Upper lobe of left lung (tissue), 6 donors: ENCODE results near the gene ZNF652. TPM values are rescaled to one million over a fixed set of nuclear protein-coding genes. Genes with fewer than 3 reads are reported as not detected.

ENCODE experiments used
- ATAC-seq, 2 donors: fragments of 200-7000 bp; cut with Tn5 transposase; one replicate each; pipeline ENCODE4 v1.9.1; 2022; ENCODE audit warnings: mild to moderate bottlenecking in 2 of 2, moderate library complexity in 2 of 2; ENCODE audit not compliant: low FRiP score in 2 of 2
- DNase-seq, 2 donors: peaks; one replicate each; pipeline ENCODE4 v3.0.0-alpha.2; 2019 to 2020
- H3K27ac ChIP-seq, 4 donors: fragments of 200-600 bp; sonication (generic); one replicate each; pipeline ENCODE4 v1.5.1; 2016 to 2019
- H3K27me3 ChIP-seq, 4 donors: fragments of 200-600 bp; sonication (generic); one replicate each; pipeline ENCODE4 v1.5.1; 2017 to 2019
- H3K36me3 ChIP-seq, 4 donors: fragments of 200-600 bp; sonication (generic); one replicate each; pipeline ENCODE4 v1.5.1; 2016 to 2019
- H3K4me1 ChIP-seq, 4 donors: fragments of 200-600 bp; sonication (generic); one replicate each; pipeline ENCODE4 v1.5.1; 2018 to 2019
- H3K4me3 ChIP-seq, 4 donors: fragments of 200-600 bp; sonication (generic); one replicate each; pipeline ENCODE4 v1.5.1; 2017 to 2019; ENCODE audit warnings: mild to moderate bottlenecking in 2 of 4, moderate library complexity in 1 of 4
- H3K9me3 ChIP-seq, 4 donors: fragments of 200-600 bp; sonication (generic); one replicate each; pipeline ENCODE4 v1.5.1; 2018 to 2019
- CTCF ChIP-seq, 6 experiments: fragments of 450-650 bp in 4 of 6; fragments of 200-600 bp in 2 of 6; sonication (generic) in 2 of 6; IDR thresholded peaks; one replicate each; pipeline ENCODE4 v1.5.1; 2016 to 2019; ENCODE audit warnings: antibody characterized with exemption in 6 of 6
- EP300 ChIP-seq, 4 donors: sonication (generic); formaldehyde crosslinking; IDR thresholded peaks; one replicate each; pipeline ENCODE4 v1.5.1; 2017; ENCODE audit warnings: antibody characterized with exemption in 4 of 4, control low read depth in 2 of 4
- POLR2A ChIP-seq, 4 donors: fragments of 450-650 bp; IDR thresholded peaks; one replicate each; pipeline ENCODE4 v1.5.1; 2016 to 2017; ENCODE audit warnings: antibody characterized with exemption in 4 of 4, mild to moderate bottlenecking in 2 of 4
- POLR2AphosphoS5 ChIP-seq, 2 donors: sonication (generic); formaldehyde crosslinking; IDR thresholded peaks; one replicate each; pipeline ENCODE4 v1.5.1; 2017; ENCODE audit warnings: antibody characterized with exemption in 2 of 2
- WGBS, 2 donors: methylation state at CpG; one replicate each; pipeline ENCODE4 v1.1.5; 2017 to 2018; 5-methylcytosine and 5-hydroxymethylcytosine counted together
- total RNA-seq, 6 donors: library from RNA; depleted of rRNA in 4 of 6; stranded (reverse); fragments of >200 nt in 4 of 6; gene quantifications; one replicate each; pipeline versions ENCODE4 v1.1.0 to v1.2.1, GENCODE V29; 2016 to 2021
- donor health status: DM: no; HTN: no; CAD: no; lungs with moderate emphysema.
- donor health status: DM: no; HTN: yes; CAD: no; lungs with severe emphysema.

Gene ZNF652
- total RNA-seq: 10 to 100 TPM; 29.4 to 69.4 (median 41.5) TPM

DNA sequence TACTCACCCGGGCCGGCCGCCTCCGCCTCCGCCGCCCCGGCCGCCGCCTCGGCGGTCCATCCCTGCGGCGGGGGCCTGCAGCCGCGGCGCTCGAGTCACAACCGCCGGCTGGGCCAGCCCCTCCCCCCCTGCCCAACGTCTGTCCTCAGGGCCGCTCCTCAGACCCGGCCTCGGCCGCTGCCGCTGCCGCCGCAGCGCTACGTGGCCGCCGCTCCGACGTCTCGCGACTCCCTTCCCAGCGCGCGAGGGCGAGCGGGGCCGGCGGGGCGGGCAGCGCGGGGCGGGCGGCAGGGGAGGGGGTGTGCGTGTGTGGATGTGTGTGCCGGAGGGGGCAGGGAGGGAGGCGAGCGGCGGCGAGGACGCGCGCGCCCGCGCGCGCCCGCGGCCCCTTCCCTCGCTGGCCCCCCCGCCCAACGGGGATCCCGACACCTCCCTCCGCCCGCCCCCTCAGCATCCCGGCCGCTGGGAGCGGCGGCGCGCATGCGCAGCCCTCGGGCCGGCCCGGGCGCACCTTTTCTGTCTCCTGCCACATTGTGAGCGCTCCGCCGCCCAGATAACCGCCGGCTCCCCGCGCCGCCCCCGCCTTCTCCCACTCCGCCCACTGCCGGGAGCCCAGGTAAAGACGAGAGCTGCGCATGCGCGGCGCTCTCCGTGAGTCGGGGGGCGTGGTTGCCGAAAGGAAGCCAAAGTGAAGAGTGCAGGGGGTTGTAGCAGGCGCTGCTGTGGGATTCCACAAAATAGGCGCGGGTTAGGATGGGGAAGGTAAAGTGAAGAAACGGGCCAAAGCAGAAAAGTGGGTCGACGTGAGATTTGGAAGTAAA is at the start of gene ZNF652:
TSS of gene ZNF652 (minus strand) at position 349 of the 821 bp plus-strand sequence. CDS start 44,525 bp downstream, outside the sequence.
- no peaks in the 10 kb centered on the region for H3K9me3 ChIP-seq
- H3K4me1 ChIP-seq: peaks cover 33 to 44% (median 34%) of the 10 kb centered on the region in 4 donors
- peak within 1 kb of the TSS; percentile 92 to 99 (median 96) for H3K27ac ChIP-seq
- H3K4me3 ChIP-seq: peak within 1 kb of the TSS; percentile 89 to 99 (median 96)
- H3K27me3 ChIP-seq: no peaks in the 10 kb centered on the region
- WGBS, 2 donors: 1 to 2% methylated on average over 23 to 26 of the region's 106 CpGs
- TF ChIP-seq POLR2AphosphoS5 (IDR thresholded peaks at IDR 0.05) (peak in 1 of 2 donors; percentile 21), POLR2A (IDR thresholded peaks at IDR 0.05) (peak in 2 of 4 donors; percentile 29 to 46), CTCF (IDR thresholded peaks at IDR 0.05) (peak in 1 of 6 experiments; percentile 35), EP300 (IDR thresholded peaks at IDR 0.05) (no peak)
- H3K36me3 ChIP-seq: no peaks in the 10 kb centered on the region
- DNase-seq (peak; percentile 95 to 98), ATAC-seq (peak; percentile 93 to 96)

- 86 to 89% methylated on average over 14 of the region's 14 CpGs for WGBS, 2 donors
- no peak overlapping the region for H3K4me3 ChIP-seq
- no peaks in the 10 kb centered on the region for H3K27me3 ChIP-seq
- peaks cover 22 to 28% (median 25%) of the 10 kb centered on the region in 4 donors for H3K4me1 ChIP-seq
- H3K36me3 ChIP-seq: peaks cover 23 to 91% (median 72%) of the 10 kb centered on the region in 4 donors
- DNase-seq (no peak), ATAC-seq (no peak)
- H3K9me3 ChIP-seq: no peaks in the 10 kb centered on the region
- TF ChIP-seq CTCF (IDR thresholded peaks at IDR 0.05): no peak
- TF ChIP-seq EP300 (IDR thresholded peaks at IDR 0.05): no peak
- TF ChIP-seq POLR2A (IDR thresholded peaks at IDR 0.05): no peak
- TF ChIP-seq POLR2AphosphoS5 (IDR thresholded peaks at IDR 0.05): no peak
- H3K27ac ChIP-seq: no peak overlapping the region
Observed at GRCh38 chr17:49409066-49409465, 47.0 kb upstream of the ZNF652 start.

DNA sequence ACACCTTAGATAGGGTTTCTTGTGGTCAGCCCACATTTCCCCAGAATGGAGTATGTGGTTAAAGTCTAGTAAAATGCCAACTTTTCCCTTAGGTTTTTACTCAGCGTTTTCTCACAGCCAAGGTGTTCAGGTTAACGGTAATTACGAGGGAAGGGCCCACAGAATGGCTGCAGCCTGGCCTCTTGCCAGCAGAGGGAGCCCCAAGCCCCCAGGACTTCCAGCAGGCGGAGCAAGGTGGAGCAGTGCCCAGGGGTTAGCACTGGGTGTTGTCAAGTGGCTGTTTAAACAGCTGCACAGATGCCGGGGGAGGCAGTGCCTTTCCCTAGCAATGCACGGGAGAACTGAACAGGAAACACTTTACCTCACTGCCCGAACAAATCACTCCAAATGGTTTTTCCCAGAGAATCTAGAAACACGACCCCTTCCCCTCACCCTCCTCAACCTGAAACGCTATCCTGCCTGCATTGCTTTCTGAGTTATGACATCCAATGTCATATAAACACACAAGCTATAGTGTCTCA is 46.0 kb upstream of the ZNF652 start:
- WGBS, 2 donors: 24 to 29% methylated on average over 9 of the region's 9 CpGs
- DNase-seq (peak; percentile 84 to 90), ATAC-seq (peak; percentile 81 to 84)
- H3K36me3 ChIP-seq: peaks cover 26 to 94% (median 74%) of the 10 kb centered on the region in 4 donors
- H3K9me3 ChIP-seq: no peaks in the 10 kb centered on the region
- TF ChIP-seq CTCF (IDR thresholded peaks at IDR 0.05) (peak; percentile 55 to 88 (median 70)), POLR2A (IDR thresholded peaks at IDR 0.05) (no peak)
- H3K4me3 ChIP-seq: no peak overlapping the region
- peaks cover 18 to 28% (median 22%) of the 10 kb centered on the region in 4 donors for H3K4me1 ChIP-seq
- H3K27ac ChIP-seq: peak overlapping the region in 2 of 4 donors; percentile 9 to 34
- no peaks in the 10 kb centered on the region for H3K27me3 ChIP-seq

DNA sequence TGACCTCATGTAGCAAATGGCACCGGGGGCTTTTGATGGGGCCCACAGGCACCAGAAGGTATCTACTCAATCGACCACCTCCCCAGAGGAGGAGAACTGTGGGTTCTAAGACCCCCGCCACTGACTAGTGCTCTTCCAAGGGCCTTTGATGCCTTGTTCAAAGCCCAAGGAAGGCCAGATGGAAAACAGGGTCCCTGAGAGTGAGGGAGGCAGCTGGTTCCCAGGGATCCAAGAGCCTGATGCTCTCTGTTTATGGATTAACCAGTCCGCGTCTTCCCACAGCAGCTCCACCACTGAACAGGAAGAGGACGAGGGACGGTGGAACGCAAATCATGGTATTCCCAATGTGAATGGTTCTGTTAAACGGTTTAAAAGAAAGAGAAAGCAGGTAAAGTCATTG is 45.0 kb upstream of the ZNF652 start:
- WGBS, 2 donors: 95 to 97% methylated on average over 9 of the region's 9 CpGs
- Histone ChIP-seq H3K27me3 (no peaks in the 10 kb centered on the region), H3K27ac (no peak overlapping the region), H3K9me3 (no peaks in the 10 kb centered on the region), H3K36me3 (peaks cover 26 to 85% (median 68%) of the 10 kb centered on the region in 4 donors), H3K4me3 (no peak overlapping the region), H3K4me1 (peaks cover 25 to 34% (median 30%) of the 10 kb centered on the region in 4 donors)
- ATAC-seq (no peak), DNase-seq (no peak)
- TF ChIP-seq POLR2AphosphoS5 (IDR thresholded peaks at IDR 0.05): no peak
- no peak for TF ChIP-seq CTCF (IDR thresholded peaks at IDR 0.05)
- TF ChIP-seq EP300 (IDR thresholded peaks at IDR 0.05): no peak
- TF ChIP-seq POLR2A (IDR thresholded peaks at IDR 0.05): no peak
